D721Med (cell line): ENCODE results near the gene DNAJB12.

Source experiments
- DNase-seq: peaks from one replicate; pipeline ENCODE4 v3.0.0; 2011; ENCODE audit warnings: low spot score; ENCODE audit not compliant: insufficient read length
- FAIRE-seq: peaks from 2 replicates; lab custom pipeline; 2011; peaks lifted over from hg19 to GRCh38; lab: Jason Lieb, UNC
- CTCF ChIP-seq: IDR thresholded peaks from 2 replicates; pipeline ENCODE4 v1.5.1; 2012; ENCODE audit warnings: mild to moderate bottlenecking, control low read depth; ENCODE audit not compliant: insufficient read depth; ENCODE audit errors: missing control alignments

Gene DNAJB12

GRCh38 chr10:72370201-72370722, 15.5 kb upstream of the DNAJB12 start:
- no peak for DNase-seq
- no peak for TF ChIP-seq CTCF
- FAIRE-seq, result no peak

GRCh38 chr10:72367301-72367960, 12.7 kb upstream of the DNAJB12 start:
- DNase-seq (no peak), FAIRE-seq (no peak)
- no peak for TF ChIP-seq CTCF

GRCh38 chr10:72365106-72365895, 10.6 kb upstream of the DNAJB12 start:
- DNase-seq, result no peak
- FAIRE-seq, result no peak
- no peak for TF ChIP-seq CTCF

GRCh38 chr10:72364239-72364777, 9.6 kb upstream of the DNAJB12 start:
- TF ChIP-seq CTCF, result peak; percentile 97
- peak; percentile 45 for DNase-seq

GRCh38 chr10:72356987-72357386, 2.3 kb upstream of the DNAJB12 start:
- DNase-seq (no peak), FAIRE-seq (no peak)
- TF ChIP-seq CTCF, result no peak

More at GRCh38 chr10:72364239-72364777, 9.6 kb upstream of the DNAJB12 start:
- peak; percentile 58 for FAIRE-seq

GRCh38 chr10:72356115-72356514, 1.4 kb upstream of the DNAJB12 start:
- no peak for DNase-seq
- no peak for TF ChIP-seq CTCF
- no peak for FAIRE-seq
